ENCODE data around the gene CCDC152.

DNA sequence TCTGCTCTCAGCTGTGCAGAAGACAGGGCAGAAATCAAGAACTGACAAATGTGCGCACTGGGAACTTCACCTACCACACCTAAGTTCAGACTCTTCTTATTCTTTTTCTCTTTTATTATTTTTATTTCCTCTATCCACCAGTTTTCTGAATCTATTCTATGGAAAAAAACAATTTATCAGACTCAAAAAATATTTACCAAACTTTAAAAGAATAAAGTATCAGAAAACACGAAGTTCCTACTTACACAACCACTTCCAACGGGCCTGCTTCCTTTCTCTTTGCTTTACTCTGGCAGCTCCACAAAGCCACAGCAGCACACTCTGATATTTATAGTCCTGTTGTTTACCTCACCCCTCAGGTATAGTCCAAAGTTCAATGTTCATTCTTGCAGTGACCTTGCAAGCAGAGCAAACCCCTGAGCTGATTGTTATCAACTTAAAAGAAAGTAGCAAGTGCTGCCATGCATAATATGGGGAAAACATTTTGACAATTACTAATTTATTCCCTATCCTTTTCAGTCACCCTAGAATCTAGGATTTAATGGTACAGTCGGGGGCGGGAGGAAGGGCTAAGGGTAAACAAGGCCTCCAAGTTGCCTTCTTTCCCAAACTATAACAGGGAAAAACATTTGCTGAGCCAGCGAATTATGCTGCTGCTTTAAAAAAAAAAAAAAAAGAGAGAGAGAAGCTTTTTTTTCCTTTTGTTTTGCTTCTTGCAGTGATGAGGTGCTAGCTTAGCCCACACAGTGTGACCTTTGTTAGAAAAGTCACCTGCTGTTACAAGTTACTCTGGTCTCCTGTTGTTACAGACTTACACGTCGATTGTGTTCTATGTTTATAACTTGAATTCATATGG, 55.2 kb downstream of the CCDC152 start, which contains the start of gene SELENOP:
- TF ChIP-seq, protein P1, sequence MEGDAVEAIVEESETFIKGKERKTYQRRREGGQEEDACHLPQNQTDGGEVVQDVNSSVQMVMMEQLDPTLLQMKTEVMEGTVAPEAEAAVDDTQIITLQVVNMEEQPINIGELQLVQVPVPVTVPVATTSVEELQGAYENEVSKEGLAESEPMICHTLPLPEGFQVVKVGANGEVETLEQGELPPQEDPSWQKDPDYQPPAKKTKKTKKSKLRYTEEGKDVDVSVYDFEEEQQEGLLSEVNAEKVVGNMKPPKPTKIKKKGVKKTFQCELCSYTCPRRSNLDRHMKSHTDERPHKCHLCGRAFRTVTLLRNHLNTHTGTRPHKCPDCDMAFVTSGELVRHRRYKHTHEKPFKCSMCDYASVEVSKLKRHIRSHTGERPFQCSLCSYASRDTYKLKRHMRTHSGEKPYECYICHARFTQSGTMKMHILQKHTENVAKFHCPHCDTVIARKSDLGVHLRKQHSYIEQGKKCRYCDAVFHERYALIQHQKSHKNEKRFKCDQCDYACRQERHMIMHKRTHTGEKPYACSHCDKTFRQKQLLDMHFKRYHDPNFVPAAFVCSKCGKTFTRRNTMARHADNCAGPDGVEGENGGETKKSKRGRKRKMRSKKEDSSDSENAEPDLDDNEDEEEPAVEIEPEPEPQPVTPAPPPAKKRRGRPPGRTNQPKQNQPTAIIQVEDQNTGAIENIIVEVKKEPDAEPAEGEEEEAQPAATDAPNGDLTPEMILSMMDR (IDR thresholded peaks at IDR 0.05): no peak
- TF ChIP-seq POLR2AphosphoS5 (IDR thresholded peaks at IDR 0.05) (peak; percentile 92), EP300 (IDR thresholded peaks at IDR 0.05) (no peak), POLR2A (IDR thresholded peaks at IDR 0.05) (peak in 1 of 2 donors; percentile 83)
